Sigmoid colon (tissue), 7 donors: Measurements from ENCODE around the gene ABHD2. TPM values are rescaled to one million over a fixed set of nuclear protein-coding genes. Genes with fewer than 3 reads are reported as not detected.

Source experiments
- DNase-seq: peaks from one replicate; pipeline ENCODE4 v3.0.0-alpha.2; 2019
- H3K27ac ChIP-seq, 4 donors: fragments of 200-600 bp; sonication (generic); one replicate each; pipeline ENCODE4 v1.5.1; 2016 to 2019; ENCODE audit warnings: mild to moderate bottlenecking in 1 of 4
- H3K27me3 ChIP-seq, 3 donors: fragments of 200-600 bp; sonication (generic); one replicate each; pipeline ENCODE4 v1.5.1; 2019; ENCODE audit warnings: mild to moderate bottlenecking in 1 of 3
- H3K36me3 ChIP-seq, 4 donors: fragments of 200-600 bp; sonication (generic); one replicate each; pipeline ENCODE4 v1.5.1; 2016 to 2019
- H3K4me1 ChIP-seq, 4 donors: fragments of 200-600 bp; sonication (generic); one replicate each; pipeline ENCODE4 v1.5.1; 2017 to 2019
- H3K4me3 ChIP-seq, 4 donors: fragments of 200-600 bp; sonication (generic); one replicate each; pipeline ENCODE4 v1.5.1; 2017 to 2019; ENCODE audit warnings: mild to moderate bottlenecking in 2 of 4, moderate library complexity in 1 of 4
- H3K9me3 ChIP-seq, 4 donors: fragments of 200-600 bp in 3 of 4; sonication (generic) in 3 of 4; one replicate each; pipeline versions ENCODE4 v1.5.1 to v1.6.1; 2013 to 2019
- EP300 ChIP-seq, 4 donors: sonication (generic); formaldehyde crosslinking; IDR thresholded peaks; one replicate each; pipeline ENCODE4 v1.6.1; 2017; ENCODE audit warnings: antibody characterized with exemption in 4 of 4
- POLR2A ChIP-seq, 2 donors: fragments of 450-650 bp; IDR thresholded peaks; one replicate each; pipeline ENCODE4 v1.6.1; 2016; ENCODE audit warnings: antibody characterized with exemption in 2 of 2, mild to moderate bottlenecking in 2 of 2, moderate library complexity in 2 of 2
- POLR2AphosphoS5 ChIP-seq, 4 donors: sonication (generic); formaldehyde crosslinking; IDR thresholded peaks; one replicate each; pipeline ENCODE4 v1.6.1; 2017; ENCODE audit warnings: antibody characterized with exemption in 4 of 4
- WGBS, 2 donors: extraction: QIAGEN DNeasy Blood & Tissue Kit; methylation state at CpG; one replicate each; pipeline ENCODE4 v1.1.7; 2013; 5-methylcytosine and 5-hydroxymethylcytosine counted together
- intact Hi-C: fragments of 100-400 bp; cut with DNase I; formaldehyde crosslinking; loops from one replicate; pipeline ENCODE4 v1.15.1; 2023
- polyA plus RNA-seq, 3 donors: library from polyadenylated mRNA; stranded (reverse); fragments of 200-250 nt; gene quantifications; one replicate each; pipeline ENCODE4 v1.2.3, GENCODE V29; 2013
- total RNA-seq, 4 donors: library from RNA; depleted of rRNA; stranded (reverse); fragments of >200 nt; gene quantifications; one replicate each; pipeline ENCODE4 v1.1.0, GENCODE V29; 2016
- TF ChIP-seq, protein P1 (sequence below), 4 experiments: fragments of 450-650 bp in 3 of 4; fragments of 200-600 bp in 1 of 4; IDR thresholded peaks; one replicate each; pipeline ENCODE4 v1.5.1; 2016 to 2019; ENCODE audit warnings: antibody characterized with exemption in 4 of 4, mild to moderate bottlenecking in 3 of 4, moderate library complexity in 2 of 4
- donor health status: healthy with polysubstance abuse.
- donor health status: Bipolar disorder and iron deficiency.
- donor health status: healthy.

Gene ABHD2
- total and polyA plus RNA-seq, 7 donors = 1.8 to 81.5 (median 32.9) TPM

DNA sequence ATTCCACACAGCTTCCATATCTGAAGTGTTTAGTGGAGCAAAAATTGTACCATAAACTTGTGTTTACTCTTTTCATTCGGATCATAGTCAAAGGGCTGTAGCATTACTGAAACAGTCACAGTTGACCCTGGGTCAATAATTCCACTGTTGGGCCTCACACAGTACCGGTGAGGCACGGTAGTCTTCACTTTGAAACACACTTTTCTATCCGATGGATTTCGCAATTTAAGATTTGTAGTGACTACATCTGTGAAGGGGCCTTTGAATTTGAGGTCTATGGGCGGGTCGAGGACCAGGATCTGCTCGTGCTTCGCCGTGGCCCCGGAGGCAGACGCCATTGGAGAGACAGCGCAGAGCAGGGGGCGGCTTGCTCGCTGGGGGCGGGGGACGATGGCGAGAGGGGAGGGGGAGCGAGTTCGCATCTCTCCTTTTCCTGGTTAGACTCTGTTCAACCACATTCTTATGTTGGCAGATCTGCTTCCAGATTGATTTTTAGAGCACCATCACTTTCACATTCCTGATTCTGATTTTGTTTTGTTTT is 113.3 kb downstream of the ABHD2 start:
- Histone ChIP-seq H3K27me3 (no peaks in the 10 kb centered on the region), H3K9me3 (no peaks in the 10 kb centered on the region), H3K36me3 (peaks cover 0 to 39% (median 4%) of the 10 kb centered on the region in 4 donors), H3K4me3 (no peak overlapping the region), H3K27ac (no peak overlapping the region), H3K4me1 (peaks cover 0 to 7% (median 0%) of the 10 kb centered on the region in 4 donors)
- intact Hi-C loops = loop anchor here (10.0 kb wide), 1 partner anchor 233 kb away; no protein-coding TSS in a partner anchor
- WGBS, 2 donors = 91 to 93% methylated on average over 20 of the region's 20 CpGs
- TF ChIP-seq POLR2AphosphoS5 (IDR thresholded peaks at IDR 0.05) = no peak
- TF ChIP-seq POLR2A (IDR thresholded peaks at IDR 0.05) = no peak
- TF ChIP-seq, protein P1, sequence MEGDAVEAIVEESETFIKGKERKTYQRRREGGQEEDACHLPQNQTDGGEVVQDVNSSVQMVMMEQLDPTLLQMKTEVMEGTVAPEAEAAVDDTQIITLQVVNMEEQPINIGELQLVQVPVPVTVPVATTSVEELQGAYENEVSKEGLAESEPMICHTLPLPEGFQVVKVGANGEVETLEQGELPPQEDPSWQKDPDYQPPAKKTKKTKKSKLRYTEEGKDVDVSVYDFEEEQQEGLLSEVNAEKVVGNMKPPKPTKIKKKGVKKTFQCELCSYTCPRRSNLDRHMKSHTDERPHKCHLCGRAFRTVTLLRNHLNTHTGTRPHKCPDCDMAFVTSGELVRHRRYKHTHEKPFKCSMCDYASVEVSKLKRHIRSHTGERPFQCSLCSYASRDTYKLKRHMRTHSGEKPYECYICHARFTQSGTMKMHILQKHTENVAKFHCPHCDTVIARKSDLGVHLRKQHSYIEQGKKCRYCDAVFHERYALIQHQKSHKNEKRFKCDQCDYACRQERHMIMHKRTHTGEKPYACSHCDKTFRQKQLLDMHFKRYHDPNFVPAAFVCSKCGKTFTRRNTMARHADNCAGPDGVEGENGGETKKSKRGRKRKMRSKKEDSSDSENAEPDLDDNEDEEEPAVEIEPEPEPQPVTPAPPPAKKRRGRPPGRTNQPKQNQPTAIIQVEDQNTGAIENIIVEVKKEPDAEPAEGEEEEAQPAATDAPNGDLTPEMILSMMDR (IDR thresholded peaks at IDR 0.05) = no peak
- TF ChIP-seq EP300 (IDR thresholded peaks at IDR 0.05) = no peak
- no peak for DNase-seq

DNA sequence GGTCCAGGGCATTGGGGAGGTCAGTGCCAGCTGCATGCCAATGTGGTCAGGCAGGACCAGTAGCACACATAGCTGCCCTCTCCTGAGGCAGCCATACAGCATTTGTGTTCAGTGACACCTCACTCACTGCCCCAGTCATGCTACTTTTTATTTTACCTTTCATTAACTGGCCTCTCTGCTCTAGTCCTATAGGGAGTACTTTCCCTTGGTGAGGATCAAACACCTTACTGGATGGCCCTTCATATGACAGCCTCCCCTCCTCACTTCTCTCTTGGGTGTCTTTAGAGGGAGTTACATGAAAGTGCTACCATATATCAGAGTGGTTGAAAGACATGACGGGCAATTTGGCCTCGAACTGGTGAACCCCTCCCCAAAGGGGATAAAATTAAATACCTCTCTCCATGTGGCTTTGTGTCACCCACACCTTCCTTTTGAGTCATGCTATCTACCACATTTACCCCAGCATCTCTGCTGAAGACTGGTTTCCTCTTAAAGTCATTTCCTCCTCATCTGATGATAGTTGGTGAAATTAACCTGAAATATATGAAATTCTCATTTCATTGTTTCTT is 115.5 kb downstream of the ABHD2 start:
- Histone ChIP-seq H3K27ac (no peak overlapping the region), H3K9me3 (no peaks in the 10 kb centered on the region), H3K4me1 (peaks cover 0 to 5% (median 4%) of the 10 kb centered on the region in 4 donors), H3K4me3 (no peak overlapping the region), H3K27me3 (no peaks in the 10 kb centered on the region), H3K36me3 (peaks cover 0 to 18% (median 2%) of the 10 kb centered on the region in 4 donors)
- no peak for TF ChIP-seq EP300 (IDR thresholded peaks at IDR 0.05)
- no peak for TF ChIP-seq POLR2A (IDR thresholded peaks at IDR 0.05)
- TF ChIP-seq, protein P1 (IDR thresholded peaks at IDR 0.05) = no peak
- TF ChIP-seq POLR2AphosphoS5 (IDR thresholded peaks at IDR 0.05) = no peak
- DNase-seq = no peak
- intact Hi-C loops = loop anchor here (10.0 kb wide), 1 partner anchor 231 kb away; no protein-coding TSS in a partner anchor
- 37 to 55% methylated on average over 2 of the region's 2 CpGs for WGBS, 2 donors

DNA sequence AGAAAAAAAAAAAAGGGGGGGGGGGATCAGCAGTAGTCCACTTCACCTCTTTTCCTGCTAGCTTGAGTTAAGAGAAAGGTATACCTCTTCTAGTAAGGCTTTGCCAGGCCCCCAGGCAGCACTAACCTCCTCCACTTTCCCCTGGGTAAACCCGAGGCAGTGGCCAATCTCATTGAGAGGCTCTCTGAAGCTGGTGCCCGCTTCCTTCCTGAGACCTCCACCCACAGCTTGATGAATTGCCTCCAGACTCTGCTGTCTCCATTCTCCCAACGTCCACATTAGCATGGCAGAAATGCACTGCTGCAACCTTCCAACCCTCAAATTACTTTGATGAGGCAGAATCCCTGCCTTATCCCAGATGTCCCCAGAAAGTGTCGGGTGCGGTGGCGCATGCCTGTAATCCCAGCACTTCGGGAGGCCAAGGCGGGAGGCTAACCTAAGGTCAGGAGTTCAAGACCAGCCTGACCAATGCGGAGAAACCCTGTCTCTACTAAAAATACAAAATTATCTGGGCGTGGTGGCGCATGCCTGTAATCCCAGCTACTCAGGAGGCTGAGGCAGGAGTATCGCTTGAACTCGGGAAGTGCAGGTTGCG is 117.8 kb downstream of the ABHD2 start:
- Histone ChIP-seq H3K27ac (no peak overlapping the region), H3K27me3 (no peaks in the 10 kb centered on the region), H3K4me1 (peaks cover 0 to 5% (median 4%) of the 10 kb centered on the region in 4 donors), H3K36me3 (peaks cover 0 to 5% (median under 1%) of the 10 kb centered on the region in 4 donors), H3K9me3 (no peaks in the 10 kb centered on the region), H3K4me3 (no peak overlapping the region)
- intact Hi-C loops = loop anchor here (2.0 to 10.0 kb wide), 3 partner anchors 37 to 229 kb away; partner anchors contain the start of gene FANCI
- no peak for DNase-seq
- 65 to 73% methylated on average over 14 of the region's 14 CpGs for WGBS, 2 donors
- TF ChIP-seq POLR2AphosphoS5 (IDR thresholded peaks at IDR 0.05) (no peak), POLR2A (IDR thresholded peaks at IDR 0.05) (no peak), EP300 (IDR thresholded peaks at IDR 0.05) (no peak)
- TF ChIP-seq, protein P1 (IDR thresholded peaks at IDR 0.05) = no peak

DNA sequence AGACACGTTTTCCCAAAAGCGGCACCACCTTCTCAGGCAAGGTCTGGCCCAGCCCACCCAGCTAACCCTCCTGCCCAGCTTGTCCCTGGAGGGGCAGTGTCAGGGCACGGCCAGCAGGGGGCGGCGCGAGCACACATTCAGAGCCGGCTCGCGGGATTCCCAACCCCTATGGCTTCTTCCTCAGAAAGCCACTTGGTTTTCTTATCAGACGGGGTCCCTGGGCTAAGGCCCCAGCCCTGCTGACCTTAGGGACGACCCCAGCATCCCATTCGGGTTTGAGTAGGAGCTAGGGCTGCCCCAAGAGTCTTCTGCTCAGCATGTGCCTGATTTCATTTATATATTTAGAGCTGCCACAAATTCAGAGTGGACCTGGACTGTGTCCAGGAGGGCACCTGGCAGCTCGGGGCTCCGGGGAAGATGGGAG is 118.7 kb downstream of the ABHD2 start:
- intact Hi-C loops = loop anchor here (2.0 to 10.0 kb wide), 3 partner anchors 36 to 228 kb away; partner anchors contain the start of gene FANCI
- Histone ChIP-seq H3K27ac (no peak overlapping the region), H3K27me3 (no peaks in the 10 kb centered on the region), H3K4me3 (peak overlapping the region in 3 of 4 donors; percentile 15 to 20 (median 16)), H3K4me1 (peaks cover 0 to 5% (median 4%) of the 10 kb centered on the region in 4 donors), H3K9me3 (no peaks in the 10 kb centered on the region), H3K36me3 (no peaks in the 10 kb centered on the region)
- TF ChIP-seq POLR2AphosphoS5 (IDR thresholded peaks at IDR 0.05) = peak in 1 of 4 donors; percentile 23
- TF ChIP-seq POLR2A (IDR thresholded peaks at IDR 0.05) = no peak
- TF ChIP-seq, protein P1 (IDR thresholded peaks at IDR 0.05) = peak; percentile 77 to 97 (median 92)
- 1 to 3% methylated on average over 14 of the region's 14 CpGs for WGBS, 2 donors
- peak; percentile 84 for DNase-seq
